SJSA1 (cell line): ENCODE data around the gene AVL9. TPM values are rescaled to one million over a fixed set of nuclear protein-coding genes. Genes with fewer than 3 reads are reported as not detected.
A peak's percentile ranks its signal among the peaks of the same experiment; 100 is the strongest.
"Not testable (repeated sequence)": the region's sequence is repeated elsewhere in the genome, so short reads cannot be mapped to it uniquely, and the experiment has no call there.

Experiments used
- DNase-seq, 2 experiments: peaks; one replicate each; pipeline ENCODE4 v3.0.0-alpha.2; 2015 to 2020; ENCODE audit warnings: low spot score in 2 of 2, low read depth in 1 of 2
- H3K27ac ChIP-seq: fragments of 250-450 bp; sonication (Bioruptor Pico); 2 replicates; pipeline ENCODE4 v1.5.1; 2020; ENCODE audit warnings: mild to moderate bottlenecking, moderate library complexity
- H3K27me3 ChIP-seq: fragments of 250-450 bp; sonication (Bioruptor Pico); replicated peaks from 2 replicates; pipeline ENCODE4 v1.5.1; 2020; ENCODE audit warnings: mild to moderate bottlenecking, moderate library complexity
- H3K36me3 ChIP-seq: fragments of 250-450 bp; sonication (Bioruptor Pico); 2 replicates; pipeline ENCODE4 v1.5.1; 2020; ENCODE audit warnings: mild to moderate bottlenecking
- H3K4me1 ChIP-seq: fragments of 250-450 bp; sonication (Bioruptor Pico); replicated peaks from 2 replicates; pipeline ENCODE4 v1.6.1; 2021; ENCODE audit warnings: mild to moderate bottlenecking
- H3K4me3 ChIP-seq: fragments of 250-450 bp; sonication (Bioruptor Pico); 2 replicates; pipeline ENCODE4 v1.5.1; 2020; ENCODE audit warnings: mild to moderate bottlenecking
- H3K9me3 ChIP-seq: fragments of 250-450 bp; sonication (Bioruptor Pico); replicated peaks from 2 replicates; pipeline ENCODE4 v1.5.1; 2020; ENCODE audit warnings: mild to moderate bottlenecking
- total RNA-seq: library from RNA; depleted of rRNA; stranded (reverse); fragments of >200 nt; shearing (Covaris generic); gene quantifications from 2 replicates; pipeline ENCODE4 v1.2.3, GENCODE V29; 2014

Gene AVL9
- total RNA-seq, 1 experiment from 2014 or later, result 26.8 TPM

DNA sequence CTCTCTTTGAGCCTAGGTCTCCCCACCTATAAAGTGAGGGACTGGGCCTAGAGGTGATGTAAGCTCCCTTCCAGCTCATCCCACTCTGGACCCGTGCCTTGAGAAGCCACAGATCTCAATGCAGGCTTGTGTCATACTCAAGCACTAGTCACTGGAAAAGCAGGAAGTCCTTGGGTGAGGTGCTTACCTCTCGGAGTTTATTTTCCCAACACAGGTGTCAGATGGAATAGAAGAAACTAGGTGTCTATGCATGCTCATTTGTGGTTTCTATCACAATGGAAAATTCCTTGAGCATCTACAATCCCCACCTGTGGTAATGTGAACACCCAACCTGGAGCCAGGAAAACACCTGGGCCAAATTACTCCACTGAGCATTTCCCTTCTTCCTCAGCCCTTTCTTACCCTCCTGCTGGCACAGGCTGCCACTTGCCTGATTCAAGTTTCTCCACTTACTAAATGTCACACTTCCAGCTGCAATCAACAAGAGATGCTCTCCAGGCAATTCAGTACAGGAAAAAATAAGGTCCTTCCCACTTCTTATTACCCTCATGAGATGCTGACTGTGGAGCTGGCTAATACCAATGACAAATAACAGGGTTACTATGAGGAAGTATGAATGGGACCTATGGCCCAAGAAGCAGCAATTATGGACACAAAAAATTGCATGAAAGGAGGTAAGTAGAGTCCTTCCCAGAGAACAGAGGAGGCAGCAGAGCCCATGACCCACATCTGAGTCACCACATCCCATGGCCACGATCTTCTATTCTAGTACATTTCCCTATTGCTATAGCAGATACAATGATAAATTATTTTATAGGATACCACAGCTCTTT, 18.3 kb upstream of the AVL9 start:
- no peaks in the 10 kb centered on the region for H3K9me3 ChIP-seq
- no peaks in the 10 kb centered on the region; the same call in 1 of the 2 replicates for H3K27me3 ChIP-seq
- H3K4me3 ChIP-seq, result no peak overlapping the region
- H3K36me3 ChIP-seq, result no peaks in the 10 kb centered on the region
- DNase-seq, result no peak
- H3K4me1 ChIP-seq, result no peaks in the 10 kb centered on the region
- H3K27ac ChIP-seq, result no peak overlapping the region

- no peaks in the 10 kb centered on the region for H3K9me3 ChIP-seq
- no peak for DNase-seq
- no peaks in the 10 kb centered on the region for H3K4me1 ChIP-seq
- no peaks in the 10 kb centered on the region; the same call in 1 of the 2 replicates for H3K27me3 ChIP-seq
- H3K27ac ChIP-seq, result no peak overlapping the region
- no peak overlapping the region for H3K4me3 ChIP-seq
- H3K36me3 ChIP-seq, result no peaks in the 10 kb centered on the region
Measured at GRCh38 chr7:32477649-32477980, 17.7 kb upstream of the AVL9 start.

GRCh38 chr7:32479574-32480200, 15.6 kb upstream of the AVL9 start:
- Histone ChIP-seq H3K27me3 (no peaks in the 10 kb centered on the region; the same call in 1 of the 2 replicates), H3K36me3 (no peaks in the 10 kb centered on the region), H3K27ac (no peak overlapping the region), H3K4me1 (no peaks in the 10 kb centered on the region), H3K9me3 (no peaks in the 10 kb centered on the region), H3K4me3 (no peak overlapping the region)
- DNase-seq, result no peak

GRCh38 chr7:32481176-32481575, 14.1 kb upstream of the AVL9 start:
- DNase-seq, result no peak
- H3K27ac ChIP-seq, result no peak overlapping the region
- peaks cover 3% of the 10 kb centered on the region; the same call in 1 of the 2 replicates for H3K36me3 ChIP-seq
- no peaks in the 10 kb centered on the region for H3K9me3 ChIP-seq
- H3K27me3 ChIP-seq, result no peaks in the 10 kb centered on the region; the same call in 1 of the 2 replicates
- H3K4me1 ChIP-seq, result no peaks in the 10 kb centered on the region
- H3K4me3 ChIP-seq, result no peak overlapping the region

DNA sequence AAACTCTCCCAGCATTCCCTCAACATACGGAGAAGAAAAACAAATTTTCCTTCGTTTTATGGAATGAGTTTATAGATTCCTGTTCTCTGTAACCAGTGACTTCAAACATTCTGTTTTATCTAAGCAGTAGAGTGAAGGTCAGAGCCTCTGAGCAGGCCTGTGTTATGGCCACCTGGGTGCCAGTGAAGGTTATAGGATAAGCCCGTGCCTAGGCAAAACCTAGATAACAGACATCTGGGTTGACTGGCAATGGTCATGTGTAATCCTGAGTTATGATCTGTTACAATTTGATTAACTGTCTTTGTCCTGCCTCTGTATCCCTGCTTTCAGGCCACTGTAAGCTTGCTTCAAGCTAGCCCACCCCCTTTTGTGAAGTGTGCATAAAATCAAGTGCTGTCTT, 13.4 kb upstream of the AVL9 start:
- no peak overlapping the region for H3K27ac ChIP-seq
- peaks cover 10% of the 10 kb centered on the region for H3K36me3 ChIP-seq
- no peak overlapping the region for H3K4me3 ChIP-seq
- H3K9me3 ChIP-seq, result no peaks in the 10 kb centered on the region
- no peaks in the 10 kb centered on the region for H3K4me1 ChIP-seq
- DNase-seq, result no peak
- no peaks in the 10 kb centered on the region; the same call in 1 of the 2 replicates for H3K27me3 ChIP-seq

DNA sequence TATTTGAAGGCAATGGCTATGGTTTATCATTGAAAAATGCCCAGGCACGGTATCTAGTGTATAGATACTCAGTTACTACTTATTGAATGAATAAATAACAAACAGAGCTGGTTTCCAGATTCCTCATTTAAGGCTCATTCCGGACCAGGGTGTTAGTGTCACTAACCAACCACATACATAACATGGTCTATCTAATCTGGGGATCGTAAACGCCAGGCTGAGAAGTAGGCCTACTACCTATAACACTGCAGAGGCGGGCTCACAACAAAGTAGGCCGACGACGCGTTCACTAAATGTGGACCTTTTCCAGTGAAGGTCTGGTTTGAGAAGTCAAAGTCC, 5.5 kb upstream of the AVL9 start:
- H3K9me3 ChIP-seq, result no peaks in the 10 kb centered on the region
- no peak for DNase-seq

GRCh38 chr7:32490127-32490796, 5.0 kb upstream of the AVL9 start, which contains the start of gene LSM5:
Gene LSM5, minus strand, starts transcription at chr7:32490380. Its CDS starts 15 bp downstream, at chr7:32490365.
- H3K4me1 ChIP-seq, result peaks cover 11% of the 10 kb centered on the region; the same call in 1 of the 2 replicates
- no peaks in the 10 kb centered on the region for H3K27me3 ChIP-seq
- peak within 1 kb of the TSS; percentile 65 for H3K4me3 ChIP-seq
- peak; percentile 89 to 91 for DNase-seq
- H3K9me3 ChIP-seq, result no peaks in the 10 kb centered on the region
- peak within 1 kb of the TSS; percentile 60 for H3K27ac ChIP-seq
- peaks cover 26% of the 10 kb centered on the region for H3K36me3 ChIP-seq

More for the DNA sequence above, 5.5 kb upstream of the AVL9 start:
- H3K27me3 ChIP-seq, result no peaks in the 10 kb centered on the region
- H3K4me1 ChIP-seq, result peaks cover 9% of the 10 kb centered on the region; the same call in 1 of the 2 replicates
- peak overlapping the region; percentile 60 for H3K27ac ChIP-seq
- peaks cover 26% of the 10 kb centered on the region for H3K36me3 ChIP-seq
- peak overlapping the region; percentile 65 for H3K4me3 ChIP-seq

DNA sequence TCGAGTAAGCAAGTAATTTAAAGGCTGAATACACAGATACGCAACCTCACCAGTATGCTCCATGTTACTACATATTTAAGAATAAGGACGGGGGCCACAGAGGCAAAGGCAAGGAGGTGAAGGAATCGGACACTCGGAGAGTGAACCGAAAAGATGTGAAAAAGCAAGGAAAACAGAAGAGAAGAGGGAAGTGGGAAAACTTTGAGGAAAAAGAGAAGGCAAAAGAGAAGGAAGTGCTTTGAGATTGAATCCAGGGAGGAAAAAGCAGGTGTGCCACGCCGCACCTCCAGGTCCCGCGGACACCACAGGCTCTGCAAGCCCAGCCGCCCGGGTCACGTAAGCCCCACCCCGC, 367 bp upstream of the AVL9 start:
- Histone ChIP-seq H3K4me1 (peaks cover 14% of the 10 kb centered on the region), H3K9me3 (no peaks in the 10 kb centered on the region), H3K4me3 (peak overlapping the region; percentile 96), H3K27ac (peak overlapping the region; percentile 41; the same call in 1 of the 2 replicates), H3K36me3 (peaks cover 27% of the 10 kb centered on the region), H3K27me3 (no peaks in the 10 kb centered on the region)
- peak in 1 of 2 experiments; percentile 64 for DNase-seq

GRCh38 chr7:32496052-32496813, 944 bp downstream of the AVL9 start:
- Histone ChIP-seq H3K27ac (peak overlapping the region; percentile 94), H3K9me3 (no peaks in the 10 kb centered on the region)
- no peak for DNase-seq

DNA sequence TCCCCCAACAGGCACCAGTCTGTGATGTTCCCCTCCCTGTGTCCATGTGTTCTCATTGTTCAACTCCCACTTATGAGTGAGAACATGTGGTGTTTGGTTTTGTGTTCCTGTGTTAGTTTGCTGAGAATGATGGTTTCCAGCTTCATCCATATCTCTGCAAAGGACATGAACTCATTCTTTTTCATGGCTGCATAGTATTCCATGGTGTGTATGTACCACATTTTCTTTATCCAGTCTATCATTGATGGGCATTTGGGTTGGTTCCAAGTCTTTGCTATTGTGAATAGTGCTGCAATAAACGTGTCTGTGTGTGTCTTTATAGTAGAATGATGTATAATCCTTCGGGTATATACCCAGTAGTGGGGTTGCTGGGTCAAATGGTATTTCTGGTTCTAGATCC, 4.5 kb downstream of the AVL9 start:
- not testable (repeated sequence) for H3K9me3 ChIP-seq, H3K27ac ChIP-seq, H3K27me3 ChIP-seq, H3K4me3 ChIP-seq, DNase-seq
- peaks cover 40% of the 10 kb centered on the region for H3K4me1 ChIP-seq
- peaks cover 31% of the 10 kb centered on the region for H3K36me3 ChIP-seq

More at GRCh38 chr7:32496052-32496813, 944 bp downstream of the AVL9 start:
- H3K36me3 ChIP-seq, result peaks cover 27% of the 10 kb centered on the region
- peaks cover 27% of the 10 kb centered on the region for H3K4me1 ChIP-seq
- peak overlapping the region; percentile 96 for H3K4me3 ChIP-seq
- H3K27me3 ChIP-seq, result no peaks in the 10 kb centered on the region

DNA sequence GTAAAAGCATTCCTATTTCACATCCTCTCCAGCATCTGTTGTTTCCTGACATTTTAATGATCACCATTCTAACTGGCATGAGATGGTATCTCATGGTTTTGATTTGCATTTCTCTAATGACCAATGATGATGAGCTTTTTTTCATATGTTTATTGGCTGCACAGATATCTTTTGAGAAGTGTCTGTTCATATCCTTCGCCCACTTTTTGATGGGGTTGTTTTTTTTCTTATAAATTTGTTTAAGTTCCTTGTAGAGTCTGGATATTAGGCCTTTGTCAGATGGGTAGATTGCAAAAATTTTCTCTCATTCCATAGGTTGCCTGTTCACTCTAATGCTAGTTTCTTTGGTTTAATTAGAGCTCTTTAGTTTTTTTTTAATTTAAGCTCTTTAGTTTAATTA, 4.9 kb downstream of the AVL9 start:
- DNase-seq, H3K9me3 ChIP-seq, H3K4me3 ChIP-seq, H3K27me3 ChIP-seq: not testable (repeated sequence)
- H3K27ac ChIP-seq, result peak overlapping the region; percentile 77
- H3K36me3 ChIP-seq, result peaks cover 31% of the 10 kb centered on the region
- H3K4me1 ChIP-seq, result peaks cover 38% of the 10 kb centered on the region

DNA sequence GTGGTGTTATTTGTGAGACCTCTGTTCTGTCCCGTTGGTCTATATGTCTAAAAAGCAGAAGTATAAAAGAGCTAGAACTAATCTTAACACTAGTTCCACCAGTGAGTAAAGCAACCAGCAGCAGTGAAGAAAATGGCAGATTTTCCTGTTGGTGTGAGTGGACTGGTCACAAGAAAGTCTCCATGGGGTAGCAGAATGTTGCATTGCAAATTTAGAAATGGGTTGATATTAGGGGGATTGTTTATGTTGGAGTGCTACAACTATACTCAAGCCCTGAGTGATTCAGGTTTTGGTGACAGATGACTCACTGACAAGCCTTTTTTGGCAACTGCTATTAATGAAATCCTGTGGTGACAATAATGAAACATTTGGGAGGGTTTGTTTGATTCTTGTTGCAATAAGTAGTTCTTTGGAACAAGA, 5.6 kb downstream of the AVL9 start:
- Histone ChIP-seq H3K4me1 (peaks cover 38% of the 10 kb centered on the region), H3K27me3 (no peaks in the 10 kb centered on the region), H3K9me3 (no peaks in the 10 kb centered on the region), H3K4me3 (no peak overlapping the region), H3K36me3 (peaks cover 27% of the 10 kb centered on the region), H3K27ac (peak overlapping the region; percentile 77)
- peak in 1 of 2 experiments; percentile 64 for DNase-seq

DNA sequence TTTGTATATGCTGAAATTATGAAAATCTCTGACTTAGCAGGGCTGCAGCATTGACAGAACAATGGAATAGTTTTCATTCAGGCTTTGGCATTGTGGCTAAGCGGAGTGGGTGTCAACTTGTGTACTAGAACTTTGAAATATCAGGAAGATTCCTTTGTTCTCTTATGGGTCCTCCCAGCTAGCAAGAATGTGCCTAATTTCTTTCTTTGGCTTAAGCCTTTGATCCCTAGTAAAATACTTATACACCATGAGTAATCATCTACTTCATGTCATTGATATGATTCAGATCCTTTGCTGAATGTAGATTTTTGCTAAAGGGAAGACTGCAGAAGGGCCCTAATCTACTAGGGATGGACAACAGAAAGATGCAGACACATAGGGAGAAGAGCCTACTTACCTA, 6.2 kb downstream of the AVL9 start:
- Histone ChIP-seq H3K4me3 (no peak overlapping the region), H3K27ac (peak overlapping the region; percentile 77), H3K9me3 (no peaks in the 10 kb centered on the region), H3K36me3 (peaks cover 25% of the 10 kb centered on the region), H3K4me1 (peaks cover 39% of the 10 kb centered on the region), H3K27me3 (no peaks in the 10 kb centered on the region)
- no peak for DNase-seq
